HG02943 (cell line): Measurements from ENCODE around the gene PDX1.
"Not testable (repeated sequence)": the region's sequence is repeated elsewhere in the genome, so short reads cannot be mapped to it uniquely, and the experiment has no call there.

Experiments used
- ATAC-seq: cut with Tn5 transposase; IDR thresholded peaks from one replicate; pipeline ENCODE4 v1.9.1; 2021; ENCODE audit warnings: mild to moderate bottlenecking, low read depth, moderate library complexity; ENCODE audit not compliant: unreplicated experiment

The PDX1 gene

DNA sequence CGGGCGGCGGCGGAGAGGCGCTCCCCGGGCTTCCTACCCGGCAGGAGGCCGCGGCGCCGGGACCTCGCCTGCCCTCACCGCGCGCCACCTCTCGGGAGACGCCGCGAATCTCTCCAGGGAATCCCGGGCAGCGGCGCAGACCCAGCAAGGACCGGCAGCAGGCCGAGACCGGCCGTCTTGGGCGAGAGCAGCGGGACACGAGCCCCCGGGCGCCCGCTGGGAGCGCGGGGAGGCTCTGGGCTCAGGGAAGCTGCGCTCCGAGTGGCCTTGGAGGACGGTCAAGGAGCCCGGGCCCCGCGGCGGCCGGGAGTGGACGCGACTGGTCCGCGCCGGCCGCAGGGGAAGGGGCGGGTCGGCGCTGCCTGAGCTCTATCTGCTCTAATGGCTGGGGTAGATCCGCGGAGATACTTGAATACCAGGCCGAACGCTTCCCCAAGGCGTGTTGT, 34.6 kb downstream of the PDX1 start:
- no peak for ATAC-seq

- no peak for ATAC-seq
Measured at GRCh38 chr13:27955014-27955591, 35.3 kb downstream of the PDX1 start.

DNA sequence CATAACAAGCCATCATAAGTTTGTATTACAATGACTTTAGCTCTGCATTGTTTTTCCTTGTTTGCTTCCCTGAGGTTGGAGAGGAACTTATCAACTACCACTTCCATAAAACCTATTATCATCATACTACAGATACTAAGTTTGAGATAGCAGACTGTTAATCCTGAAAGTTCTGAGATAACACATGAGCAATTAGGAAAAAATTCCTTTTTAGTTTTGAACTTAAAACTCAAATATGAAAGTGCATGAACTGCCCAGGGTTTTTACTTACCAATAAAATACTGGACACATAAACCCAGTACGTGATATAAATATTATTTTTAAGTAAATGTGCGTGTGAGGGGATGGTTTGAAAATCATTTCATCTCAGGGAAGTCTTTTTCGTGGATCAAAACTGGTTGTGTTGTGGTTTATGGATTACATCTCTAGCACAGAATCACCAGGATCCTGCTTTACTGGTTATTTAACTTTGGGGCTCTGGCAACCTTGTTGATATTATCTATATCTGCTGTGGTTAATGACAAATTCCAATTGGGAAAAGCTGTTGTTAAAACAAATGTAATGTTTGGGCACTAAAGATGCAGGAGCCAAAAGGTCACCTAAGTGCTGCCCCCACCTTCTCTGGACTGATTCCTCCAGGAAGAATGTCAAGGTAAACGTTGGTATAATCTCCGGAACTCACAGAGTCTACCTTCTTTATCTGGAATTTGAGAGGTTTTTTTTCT, 36.9 kb downstream of the PDX1 start:
- ATAC-seq, result no peak

GRCh38 chr13:27959976-27960361, 40.2 kb downstream of the PDX1 start:
- no peak for ATAC-seq

GRCh38 chr13:27960362-27961226, 40.8 kb downstream of the PDX1 start:
- peak; percentile 57 for ATAC-seq

- no peak for ATAC-seq
Measured at GRCh38 chr13:27961227-27962085, 41.7 kb downstream of the PDX1 start.

GRCh38 chr13:27962128-27962841, 42.5 kb downstream of the PDX1 start:
- ATAC-seq, result no peak

DNA sequence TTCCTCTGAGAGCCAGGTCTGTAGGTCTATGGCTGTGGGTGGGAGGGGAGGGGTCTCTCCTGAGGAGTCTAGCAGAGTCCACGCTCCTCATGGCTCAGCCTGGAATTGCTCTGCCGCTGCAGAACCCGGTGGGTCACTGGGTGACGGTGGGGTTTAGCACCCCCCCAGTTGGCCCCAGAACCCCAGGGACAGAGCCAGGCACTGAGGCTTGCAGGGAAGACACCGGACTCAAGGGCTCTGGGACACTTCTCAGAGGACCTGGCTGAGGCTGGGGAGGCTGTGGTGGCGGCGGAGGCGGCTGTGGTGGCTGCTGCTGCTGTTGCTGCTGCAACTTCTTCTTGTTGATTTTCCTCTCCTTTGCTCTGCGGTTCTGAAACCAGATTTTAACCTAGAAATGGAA, 43.2 kb downstream of the PDX1 start:
- ATAC-seq, result no peak

DNA sequence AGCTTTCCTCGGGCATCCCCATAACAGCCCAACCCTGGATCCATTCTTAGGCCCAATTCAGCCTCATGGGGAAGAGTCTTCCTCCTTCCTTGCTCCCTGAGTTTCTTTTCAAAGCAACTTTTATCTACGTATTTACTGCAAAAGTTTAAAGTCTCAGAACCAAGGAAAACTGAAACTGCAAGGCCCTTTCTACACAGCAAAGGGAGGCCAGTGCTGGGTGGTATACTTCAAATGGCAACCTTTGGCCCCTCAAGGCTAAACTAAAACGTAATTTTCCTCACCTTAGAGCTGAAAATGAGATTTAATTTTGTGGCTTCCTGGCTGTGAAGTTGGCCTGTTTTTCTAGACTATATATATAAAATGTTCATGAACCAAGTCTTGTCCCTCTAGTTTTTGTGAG, 43.7 kb downstream of the PDX1 start:
- no peak for ATAC-seq

GRCh38 chr13:27964206-27964605, 44.4 kb downstream of the PDX1 start:
- not testable (repeated sequence) for ATAC-seq

DNA sequence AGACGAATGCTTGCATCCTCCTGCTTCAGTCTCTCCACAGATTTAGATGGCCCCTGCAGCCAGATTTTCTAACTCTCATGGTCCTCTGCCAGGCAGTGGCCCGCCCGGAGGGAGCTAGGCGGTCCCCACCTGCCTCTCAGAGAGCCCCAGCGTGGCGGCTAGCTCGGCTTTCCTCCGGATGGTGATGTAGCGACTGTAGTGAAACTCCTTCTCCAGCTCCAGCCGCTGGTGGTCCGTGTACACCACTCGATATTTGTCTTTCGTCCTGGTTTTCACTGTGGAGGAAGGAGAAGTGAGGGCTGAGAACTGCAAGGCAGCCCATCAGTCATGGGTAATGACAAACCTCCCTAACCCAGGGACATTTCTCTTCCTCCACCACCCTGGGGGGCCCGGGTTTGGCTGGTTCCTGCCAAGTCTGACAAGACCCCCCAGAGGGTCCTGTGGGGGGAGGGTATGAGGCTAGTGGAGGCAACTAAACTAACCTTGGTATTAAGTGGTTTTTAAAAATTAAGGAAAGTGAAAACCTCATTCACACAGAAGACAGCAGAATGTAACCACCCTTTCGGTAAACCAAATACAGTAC, 45.0 kb downstream of the PDX1 start:
- no peak for ATAC-seq

DNA sequence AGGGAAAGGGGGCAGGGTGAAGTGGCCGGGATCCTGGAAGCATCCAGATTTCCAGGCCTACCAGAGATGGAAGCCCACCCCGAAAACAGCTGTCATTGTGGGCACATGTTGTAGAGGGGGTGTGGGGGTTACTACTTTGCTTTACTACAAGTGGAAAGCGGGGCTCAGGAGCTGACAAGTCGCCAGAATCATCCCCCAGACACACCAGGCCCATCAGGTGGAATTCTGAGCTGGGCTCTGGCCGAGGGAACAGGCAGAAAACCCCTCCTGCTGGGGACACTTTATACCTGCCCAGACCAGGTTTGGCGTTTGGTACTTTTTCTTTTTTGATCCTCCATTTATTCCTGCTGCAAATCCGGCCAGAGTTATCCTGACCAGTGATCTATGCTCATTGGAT, 45.5 kb downstream of the PDX1 start:
- no peak for ATAC-seq

DNA sequence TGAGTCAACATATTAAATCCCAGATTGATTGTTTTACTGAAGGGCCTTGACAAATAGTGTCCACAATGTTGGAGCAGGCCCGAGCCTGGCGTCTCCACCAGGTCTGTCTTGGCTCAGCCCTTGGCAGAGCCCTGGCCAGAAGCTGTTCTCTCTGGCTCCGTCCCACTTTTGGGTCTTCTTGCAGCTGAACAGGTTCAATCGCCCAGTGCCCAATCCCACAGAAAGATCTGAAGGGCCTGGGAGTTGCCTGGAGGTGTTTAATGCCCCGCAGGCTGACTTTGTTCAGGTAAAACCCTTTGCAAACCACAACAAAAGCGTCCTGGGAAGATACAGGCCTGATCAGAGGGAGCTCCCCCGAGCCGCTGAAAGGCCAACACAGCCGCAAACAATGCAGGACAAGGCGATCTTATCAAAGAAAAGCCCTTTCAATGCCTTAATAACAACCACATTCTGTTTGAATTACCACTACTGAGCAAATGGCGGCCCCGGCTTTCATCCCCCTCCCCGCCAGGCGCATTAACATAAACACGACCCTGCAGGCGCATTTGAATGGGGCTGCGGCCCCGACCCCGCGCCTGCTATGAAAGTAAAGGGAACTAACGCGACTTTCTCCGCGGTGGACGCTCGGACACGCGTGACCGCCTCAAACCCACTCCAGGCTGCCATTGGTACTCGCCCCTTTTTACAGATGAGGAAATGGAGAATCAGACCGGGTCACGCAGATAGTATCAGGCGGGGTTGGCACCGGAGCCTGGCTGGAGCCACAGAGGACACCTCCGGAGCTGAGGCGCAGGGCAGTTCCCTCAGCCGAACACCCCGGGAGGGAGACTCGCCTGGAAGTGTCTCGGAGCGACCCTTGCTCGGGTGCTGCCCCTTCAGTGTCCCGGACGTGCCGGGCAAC, 46.2 kb downstream of the PDX1 start:
- no peak for ATAC-seq

- no peak for ATAC-seq
Measured at GRCh38 chr13:27966641-27967202, 46.9 kb downstream of the PDX1 start.

GRCh38 chr13:27967203-27967735, 47.5 kb downstream of the PDX1 start:
- ATAC-seq, result no peak

GRCh38 chr13:27967736-27968315, 48.0 kb downstream of the PDX1 start:
- no peak for ATAC-seq

- no peak for ATAC-seq
Measured at GRCh38 chr13:27968316-27969081, 48.7 kb downstream of the PDX1 start.
